Activated effector memory CD4-positive, alpha-beta T cell treated with anti-CD3 and anti-CD28 coated beads, Interleukin-2, amount 50 U/mL, for 16 hours (primary cell): ENCODE measurements around the gene HSDL1.

ENCODE experiments used
- DNase-seq: peaks from one replicate; pipeline ENCODE4 v3.0.0-alpha.2; 2020

Gene HSDL1

GRCh38 chr16:84144859-84145639 is at the start of gene HSDL1, which contains the start of gene DNAAF1:
Gene HSDL1, minus strand, starts transcription at chr16:84145177. Its CDS starts 13,856 bp downstream, at chr16:84131321.
Gene DNAAF1, plus strand, starts transcription at chr16:84145308. Its CDS starts 133 bp downstream, at chr16:84145441.
- DNase-seq: peak; percentile 98

DNA sequence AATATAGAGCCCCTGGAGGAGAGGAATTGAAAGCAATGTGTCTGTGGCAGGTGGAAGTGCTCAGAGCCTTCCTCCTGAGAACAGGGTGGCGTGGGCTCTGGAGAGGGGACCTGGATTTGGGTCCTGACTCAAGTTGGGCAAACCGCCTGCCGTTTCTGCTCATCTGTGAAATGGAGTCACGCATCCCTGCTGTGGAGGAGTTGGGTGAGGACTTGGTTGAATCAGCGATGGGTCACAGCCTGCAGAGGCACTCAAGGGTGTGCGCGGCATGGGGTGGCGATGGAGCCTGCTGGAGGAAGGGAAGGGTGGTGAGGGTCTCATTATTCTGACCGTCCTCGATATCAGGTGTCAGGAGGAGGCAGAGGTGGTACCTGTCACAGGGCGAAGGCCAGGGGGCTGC is 49.0 kb upstream of the HSDL1 start:
- DNase-seq: no peak

DNA sequence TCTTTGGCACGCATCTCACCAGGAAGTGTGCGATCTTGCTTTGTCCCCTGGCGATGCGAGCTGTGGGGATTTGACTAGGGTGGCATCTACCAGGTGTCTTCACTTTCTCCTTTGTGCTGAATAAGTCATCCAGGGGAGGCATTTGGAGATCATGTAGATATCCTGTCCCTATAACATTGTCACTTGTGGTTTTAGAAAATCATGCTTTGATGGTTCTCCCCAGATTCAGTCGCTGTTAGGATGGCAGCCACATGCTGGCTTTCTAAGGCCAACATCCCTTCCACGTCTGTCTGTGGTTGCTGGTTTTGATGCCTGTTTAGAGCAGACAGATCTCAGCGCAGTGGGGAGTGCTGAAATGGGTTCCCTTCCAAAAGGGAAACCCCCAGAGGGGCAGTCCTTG is 48.5 kb upstream of the HSDL1 start:
- no peak for DNase-seq

- DNase-seq: no peak
These were observed 46.5 kb upstream of the HSDL1 start for GRCh38 chr16:84191466-84191865.

GRCh38 chr16:84190731-84191388 is 45.9 kb upstream of the HSDL1 start, which contains the start of gene ADAD2:
Gene ADAD2, plus strand, starts transcription at chr16:84191157. Its CDS starts 74 bp downstream, at chr16:84191231.
- no peak for DNase-seq

DNA sequence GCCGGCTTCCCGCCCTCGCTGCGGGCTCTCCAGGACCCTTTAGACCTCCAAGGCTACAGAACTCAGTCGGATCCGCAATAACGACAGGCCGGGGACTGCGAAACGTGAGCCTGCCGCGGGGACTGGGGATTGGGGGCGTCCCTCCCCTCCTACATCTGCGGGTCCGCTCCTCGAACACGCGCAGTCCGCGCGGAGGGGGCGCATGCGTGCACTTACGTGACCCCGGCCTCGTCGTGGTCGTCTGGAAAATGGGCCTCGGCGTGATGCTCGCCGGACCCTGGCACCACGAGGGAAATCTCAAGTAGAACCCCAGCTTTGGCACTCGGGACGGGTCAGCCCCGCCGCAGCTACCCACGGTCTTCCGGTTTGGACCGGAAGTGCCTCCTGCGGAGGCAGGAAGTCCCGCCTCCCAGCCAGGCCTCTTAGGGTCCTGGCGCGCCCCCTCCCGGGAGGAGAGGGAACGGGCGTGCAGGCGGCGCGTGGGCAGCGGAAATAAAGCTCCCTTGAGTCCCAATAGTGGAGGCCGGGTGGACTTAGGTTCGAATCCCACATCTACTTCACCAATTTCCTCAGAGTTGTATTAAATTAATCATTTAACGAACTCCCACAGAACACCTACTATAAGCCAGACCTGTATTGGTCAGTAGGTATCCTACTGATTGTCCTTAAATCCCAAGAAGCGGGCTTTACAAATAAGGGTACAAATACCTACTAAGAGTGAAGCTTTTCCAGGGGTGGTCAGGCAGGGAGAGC is 41.9 kb upstream of the HSDL1 start, which contains the start of gene TAF1C:
TSS of gene TAF1C (minus strand) at position 373 of the 753 bp plus-strand sequence. CDS start 2,069 bp downstream, outside the sequence.
- DNase-seq: peak; percentile 96

- no peak for DNase-seq
These were observed 39.8 kb upstream of the HSDL1 start for GRCh38 chr16:84184775-84185174.

GRCh38 chr16:84183911-84184591 is 39.1 kb upstream of the HSDL1 start:
- DNase-seq: no peak

- DNase-seq: no peak
These were observed 38.5 kb upstream of the HSDL1 start for GRCh38 chr16:84183572-84183875.

GRCh38 chr16:84182680-84183571 is 37.9 kb upstream of the HSDL1 start:
- no peak for DNase-seq

DNA sequence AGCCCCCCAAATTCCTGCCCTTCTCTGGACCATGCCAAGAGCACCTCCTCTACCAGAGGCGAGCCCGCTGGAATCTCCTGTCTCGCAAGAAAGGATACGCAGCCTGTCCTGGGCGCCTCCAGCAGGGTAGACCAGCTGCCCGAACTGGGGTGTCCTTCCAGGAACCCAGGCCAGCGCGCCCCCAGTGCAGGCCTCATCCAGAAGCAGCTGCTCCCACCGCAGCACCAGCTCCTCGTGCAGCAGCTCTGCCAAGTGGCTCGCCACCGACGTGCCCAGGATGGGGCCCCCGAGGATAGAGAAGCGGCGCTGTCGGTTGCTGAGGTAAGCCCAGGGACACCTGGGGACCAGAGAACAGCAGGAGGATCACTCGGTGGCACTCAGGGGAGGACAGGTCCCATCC is 37.1 kb upstream of the HSDL1 start:
- no peak for DNase-seq

- no peak for DNase-seq
These were observed 36.4 kb upstream of the HSDL1 start for GRCh38 chr16:84181144-84181915.

- no peak for DNase-seq
These were observed 35.7 kb upstream of the HSDL1 start for GRCh38 chr16:84180519-84181140.

DNA sequence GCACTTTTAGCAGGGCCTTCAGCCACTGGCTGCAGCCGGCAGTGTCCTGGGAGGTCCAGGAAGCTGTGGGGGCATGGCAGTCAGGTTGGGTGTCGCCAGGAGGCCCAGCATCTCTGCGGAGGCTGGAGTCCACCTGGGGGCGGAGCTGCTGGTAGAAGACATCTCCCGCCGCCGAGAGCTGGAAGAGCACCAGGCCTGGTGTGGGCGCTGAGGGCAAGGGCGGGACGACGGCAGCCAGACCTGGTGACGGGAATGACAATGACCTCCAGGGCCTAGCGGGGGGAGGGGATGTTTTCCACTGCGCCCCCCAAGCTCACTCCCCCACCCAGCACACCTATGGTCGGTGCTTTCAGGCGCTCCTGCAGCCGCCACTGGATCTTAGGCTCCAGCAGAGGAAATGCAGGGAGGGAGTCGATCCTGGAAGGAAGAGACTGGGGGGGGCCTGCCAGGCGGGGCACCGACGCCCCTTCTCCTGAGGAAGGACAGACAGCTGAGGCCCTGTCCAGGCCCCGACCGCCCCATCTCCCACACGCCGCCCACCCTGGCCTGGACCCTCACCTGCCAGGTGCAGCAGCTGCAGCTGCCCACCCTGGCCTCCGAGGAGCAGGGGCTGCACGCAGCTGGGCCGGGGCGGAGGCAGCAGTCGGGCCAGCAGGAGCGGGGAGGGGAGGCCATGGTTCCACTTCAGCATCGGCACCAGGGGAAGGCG is 34.8 kb upstream of the HSDL1 start:
- DNase-seq: no peak

- no peak for DNase-seq
These were observed 34.1 kb upstream of the HSDL1 start for GRCh38 chr16:84178892-84179611.

GRCh38 chr16:84178146-84178765 is 33.3 kb upstream of the HSDL1 start:
- DNase-seq: no peak

- DNase-seq: no peak
These were observed 32.7 kb upstream of the HSDL1 start for GRCh38 chr16:84177741-84178073.

- no peak for DNase-seq
These were observed 31.4 kb upstream of the HSDL1 start for GRCh38 chr16:84176192-84177053.
